Measurements from ENCODE around the gene VAPA. TPM values are rescaled to one million over a fixed set of nuclear protein-coding genes. Genes with fewer than 3 reads are reported as not detected.

Gene VAPA
- total and polyA plus RNA-seq, 2 donors (not counting 1 experiment from before 2014, with no cell fraction given) = 47.7 to 109 TPM

DNA sequence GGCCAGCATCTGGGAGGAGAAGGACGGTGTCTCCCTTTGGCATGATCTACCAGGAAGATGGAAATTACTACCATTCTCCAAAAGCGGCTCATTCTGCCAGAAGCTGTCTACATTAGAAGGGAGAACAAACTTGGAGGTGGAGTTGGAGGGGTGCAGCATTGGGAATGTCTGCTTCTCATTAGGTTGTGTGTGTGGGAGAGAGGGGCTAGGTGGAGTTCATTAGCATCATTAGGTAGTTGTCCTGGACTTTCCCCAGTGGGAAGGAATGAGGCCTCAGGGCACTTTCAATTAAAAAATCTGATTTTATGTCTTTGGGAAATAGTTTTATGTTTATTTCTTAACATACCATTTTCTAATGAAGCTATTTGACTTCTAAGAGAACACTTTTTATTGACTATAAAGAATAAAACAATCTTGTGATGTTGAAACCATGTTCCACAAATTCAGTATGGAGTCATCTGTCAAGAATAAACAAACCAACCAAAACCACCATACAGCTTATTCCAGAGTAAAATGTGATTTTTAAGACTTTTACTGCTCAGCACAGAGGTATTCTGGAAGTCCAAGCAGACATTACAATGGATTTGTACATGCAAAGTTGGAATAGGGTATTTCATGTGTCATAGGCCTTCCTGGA is 60.6 kb downstream of the VAPA start:
- CTCF ChIA-PET = interaction anchor here (1.1 to 7.5 kb wide), 4 partner anchors 516 to 561 kb away, joined by 3 to 174 read pairs (median 4); no protein-coding TSS in a partner anchor
- WGBS (ENCODE audit: insufficient coverage) = no CpG with 5 or more reads among the region's 2 CpGs

DNA sequence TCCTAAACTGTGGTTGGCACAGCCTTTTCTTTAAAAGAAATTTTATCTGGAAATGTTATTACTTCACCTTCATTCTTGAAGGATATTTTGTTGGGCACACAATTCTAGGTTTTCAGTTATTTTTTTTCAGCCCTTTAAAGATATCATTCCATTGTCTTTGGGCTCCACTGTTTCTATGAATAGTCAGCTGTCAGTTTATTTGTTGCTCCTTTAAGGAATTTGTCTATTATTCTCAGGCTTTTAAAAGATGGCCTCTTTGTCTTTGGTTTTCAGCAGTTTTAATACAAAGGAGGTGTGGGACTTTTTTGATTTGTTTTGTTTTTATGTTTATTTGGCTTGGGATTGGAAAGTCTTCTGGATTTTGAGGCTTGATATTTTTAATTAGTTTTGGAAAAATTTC is 61.8 kb downstream of the VAPA start:
- intact Hi-C loops (cut with micrococcal nuclease) = no loop called here
- CTCF ChIA-PET = interaction anchor here (1.6 to 7.5 kb wide), 2 partner anchors 57 to 542 kb away, joined by 4 to 174 read pairs; no protein-coding TSS in a partner anchor
- H3K9me3 Mint-ChIP-seq (ENCODE audit: insufficient read depth) = peaks cover 8% of the 10 kb centered on the region

More for the DNA sequence above, 60.6 kb downstream of the VAPA start:
- no peak overlapping the region for H3K4me3 Mint-ChIP-seq
- H3K4me1 Mint-ChIP-seq = peaks cover under 1% of the 10 kb centered on the region
- peaks cover 8% of the 10 kb centered on the region for H3K9me3 Mint-ChIP-seq (ENCODE audit: insufficient read depth)
- H3K4me2 ChIP-seq (replicated peaks; ENCODE audit: low read depth, low read length, poor library complexity, severe bottlenecking) = no peak overlapping the region
- H2AFZ ChIP-seq (ENCODE audit: insufficient read depth, low read depth, low read length, poor library complexity, severe bottlenecking) = no peak overlapping the region
- H3K9ac ChIP-seq (ENCODE audit: low read length) = no peak overlapping the region
- H3K9me3 ChIP-seq (ENCODE audit: control extremely low read depth in 1 of 3, control insufficient read depth in 2 of 3, insufficient read depth in 1 of 3, low read length in 2 of 3) = peaks cover 4 to 10% (median 7%) of the 10 kb centered on the region in 3 donors
- peaks cover 0 to 15% (median 12%) of the 10 kb centered on the region in 4 experiments for H3K27me3 ChIP-seq (replicated peaks in 1 of 4; ENCODE audit: control extremely low read depth in 1 of 4, control insufficient read depth in 3 of 4, insufficient read depth in 4 of 4, low read length in 3 of 4)
- POLR2A ChIA-PET = no interaction called here
- peaks cover 15% of the 10 kb centered on the region for H3K27me3 Mint-ChIP-seq
- ATAC-seq (ENCODE audit: low read depth) (no peak), DNase-seq (no peak)
- no peak overlapping the region for H3K4me3 ChIP-seq (ENCODE audit: control extremely low read depth in 1 of 5, extremely low read depth in 1 of 5, insufficient read depth in 1 of 5, low read depth in 2 of 5, low read length in 4 of 5)
- H3K27ac Mint-ChIP-seq = no peak overlapping the region
- H3K27ac ChIP-seq (ENCODE audit: low read length in 2 of 2) = no peak overlapping the region
- no peaks in the 10 kb centered on the region for H3K79me2 ChIP-seq (ENCODE audit: control insufficient read depth, insufficient read depth, low read length)
- intact Hi-C loops (cut with micrococcal nuclease) = no loop called here
- H4K20me1 ChIP-seq (ENCODE audit: control insufficient read depth, insufficient read depth, low read length, poor library complexity, severe bottlenecking) = no peaks in the 10 kb centered on the region
- TF ChIP-seq, protein P1, sequence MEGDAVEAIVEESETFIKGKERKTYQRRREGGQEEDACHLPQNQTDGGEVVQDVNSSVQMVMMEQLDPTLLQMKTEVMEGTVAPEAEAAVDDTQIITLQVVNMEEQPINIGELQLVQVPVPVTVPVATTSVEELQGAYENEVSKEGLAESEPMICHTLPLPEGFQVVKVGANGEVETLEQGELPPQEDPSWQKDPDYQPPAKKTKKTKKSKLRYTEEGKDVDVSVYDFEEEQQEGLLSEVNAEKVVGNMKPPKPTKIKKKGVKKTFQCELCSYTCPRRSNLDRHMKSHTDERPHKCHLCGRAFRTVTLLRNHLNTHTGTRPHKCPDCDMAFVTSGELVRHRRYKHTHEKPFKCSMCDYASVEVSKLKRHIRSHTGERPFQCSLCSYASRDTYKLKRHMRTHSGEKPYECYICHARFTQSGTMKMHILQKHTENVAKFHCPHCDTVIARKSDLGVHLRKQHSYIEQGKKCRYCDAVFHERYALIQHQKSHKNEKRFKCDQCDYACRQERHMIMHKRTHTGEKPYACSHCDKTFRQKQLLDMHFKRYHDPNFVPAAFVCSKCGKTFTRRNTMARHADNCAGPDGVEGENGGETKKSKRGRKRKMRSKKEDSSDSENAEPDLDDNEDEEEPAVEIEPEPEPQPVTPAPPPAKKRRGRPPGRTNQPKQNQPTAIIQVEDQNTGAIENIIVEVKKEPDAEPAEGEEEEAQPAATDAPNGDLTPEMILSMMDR (IDR thresholded peaks at IDR 0.05) = no peak
- no peak for TF ChIP-seq EZH2 (IDR thresholded peaks at IDR 0.05; ENCODE audit: borderline replicate concordance, insufficient read depth, low read depth, low read length, poor library complexity, severe bottlenecking)
- H3K36me3 ChIP-seq (replicated peaks in 1 of 2; ENCODE audit: control extremely low read depth in 1 of 2, control insufficient read depth in 1 of 2, extremely low read depth in 1 of 2, insufficient read depth in 2 of 2, low read length in 1 of 2) = no peaks in the 10 kb centered on the region
- H3K4me1 ChIP-seq (ENCODE audit: control insufficient read depth in 2 of 2, insufficient read depth in 2 of 2, low read length in 2 of 2) = peaks cover 2 to 4% of the 10 kb centered on the region in 2 donors

More for the DNA sequence above, 61.8 kb downstream of the VAPA start:
- Histone ChIP-seq H4K20me1 (ENCODE audit: control insufficient read depth, insufficient read depth, low read length, poor library complexity, severe bottlenecking) (no peaks in the 10 kb centered on the region), H3K4me2 (replicated peaks; ENCODE audit: low read depth, low read length, poor library complexity, severe bottlenecking) (no peak overlapping the region), H3K9me3 (ENCODE audit: control extremely low read depth in 1 of 3, control insufficient read depth in 2 of 3, insufficient read depth in 1 of 3, low read length in 2 of 3) (peaks cover 4 to 10% (median 7%) of the 10 kb centered on the region in 3 donors), H3K27me3 (replicated peaks in 1 of 4; ENCODE audit: control extremely low read depth in 1 of 4, control insufficient read depth in 3 of 4, insufficient read depth in 4 of 4, low read length in 3 of 4) (peaks cover 0 to 4% (median 3%) of the 10 kb centered on the region in 4 experiments), H3K79me2 (ENCODE audit: control insufficient read depth, insufficient read depth, low read length) (no peaks in the 10 kb centered on the region), H3K27ac (ENCODE audit: low read length in 2 of 2) (no peak overlapping the region), H3K36me3 (replicated peaks in 1 of 2; ENCODE audit: control extremely low read depth in 1 of 2, control insufficient read depth in 1 of 2, extremely low read depth in 1 of 2, insufficient read depth in 2 of 2, low read length in 1 of 2) (no peaks in the 10 kb centered on the region), H2AFZ (ENCODE audit: insufficient read depth, low read depth, low read length, poor library complexity, severe bottlenecking) (no peak overlapping the region), H3K4me1 (ENCODE audit: control insufficient read depth in 2 of 2, insufficient read depth in 2 of 2, low read length in 2 of 2) (no peaks in the 10 kb centered on the region), H3K4me3 (ENCODE audit: control extremely low read depth in 1 of 5, extremely low read depth in 1 of 5, insufficient read depth in 1 of 5, low read depth in 2 of 5, low read length in 4 of 5) (no peak overlapping the region), H3K9ac (ENCODE audit: low read length) (no peak overlapping the region)
- peaks cover 5% of the 10 kb centered on the region for H3K27me3 Mint-ChIP-seq
- no peak for DNase-seq
- no peak overlapping the region for H3K27ac Mint-ChIP-seq
- no peak overlapping the region for H3K4me3 Mint-ChIP-seq
- no peaks in the 10 kb centered on the region for H3K4me1 Mint-ChIP-seq
- TF ChIP-seq EZH2 (IDR thresholded peaks at IDR 0.05; ENCODE audit: borderline replicate concordance, insufficient read depth, low read depth, low read length, poor library complexity, severe bottlenecking) = no peak
- TF ChIP-seq, protein P1 (IDR thresholded peaks at IDR 0.05) = no peak
- no peak for ATAC-seq (ENCODE audit: low read depth)
- POLR2A ChIA-PET = no interaction called here

Data from B cell (primary cell).